HTR-8/SVneo (cell line): ENCODE results near the gene HIP1R.
A peak's percentile ranks its signal among the peaks of the same experiment; 100 is the strongest.
"Not testable (repeated sequence)": the region's sequence is repeated elsewhere in the genome, so short reads cannot be mapped to it uniquely, and the experiment has no call there.

Experiments
- DNase-seq: peaks from one replicate; pipeline ENCODE4 v3.0.0; 2011; ENCODE audit warnings: low spot score, mixed read lengths; ENCODE audit not compliant: insufficient read length
- FAIRE-seq: peaks from 2 replicates; lab custom pipeline; 2011; peaks lifted over from hg19 to GRCh38; lab: Jason Lieb, UNC

HIP1R gene

GRCh38 chr12:122888232-122888752, 53.0 kb downstream of the HIP1R start:
- DNase-seq: no peak
- no peak for FAIRE-seq

DNA sequence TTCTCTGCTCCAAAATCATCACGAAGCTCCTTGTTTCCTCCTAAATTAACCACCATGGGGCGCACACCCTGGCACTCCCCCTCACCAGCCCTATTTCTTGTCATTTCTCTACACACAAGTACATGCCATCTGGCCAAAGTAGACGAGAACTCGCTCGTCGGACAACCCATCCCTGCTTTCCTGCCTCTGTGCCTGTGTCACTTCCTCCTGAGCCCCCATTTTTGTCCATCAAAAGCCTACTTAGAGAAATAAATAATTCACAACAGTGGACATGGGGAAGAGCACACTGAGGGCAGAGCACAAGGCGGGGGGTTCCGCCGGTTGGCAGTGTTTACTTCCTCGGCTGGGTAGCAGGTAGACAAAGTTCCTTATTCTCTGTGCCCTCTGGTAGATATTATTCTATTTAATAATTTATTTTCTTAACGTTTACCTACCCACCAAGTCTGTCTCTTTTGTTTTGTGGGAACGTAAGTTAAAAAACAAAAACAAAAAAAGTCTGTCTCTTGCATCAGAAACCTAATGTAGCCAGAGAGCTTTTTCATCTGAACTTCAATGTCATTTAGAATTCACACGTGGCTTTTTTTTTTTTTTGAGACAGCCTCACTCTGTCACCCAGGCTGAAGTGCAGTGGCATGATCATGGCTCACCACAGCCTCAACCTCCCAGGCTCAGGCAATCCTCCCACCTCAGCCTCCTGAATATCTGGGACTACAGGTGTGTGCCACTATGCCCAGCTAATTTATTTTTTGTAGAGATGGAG, 54.7 kb downstream of the HIP1R start:
- no peak for FAIRE-seq
- DNase-seq: no peak

DNA sequence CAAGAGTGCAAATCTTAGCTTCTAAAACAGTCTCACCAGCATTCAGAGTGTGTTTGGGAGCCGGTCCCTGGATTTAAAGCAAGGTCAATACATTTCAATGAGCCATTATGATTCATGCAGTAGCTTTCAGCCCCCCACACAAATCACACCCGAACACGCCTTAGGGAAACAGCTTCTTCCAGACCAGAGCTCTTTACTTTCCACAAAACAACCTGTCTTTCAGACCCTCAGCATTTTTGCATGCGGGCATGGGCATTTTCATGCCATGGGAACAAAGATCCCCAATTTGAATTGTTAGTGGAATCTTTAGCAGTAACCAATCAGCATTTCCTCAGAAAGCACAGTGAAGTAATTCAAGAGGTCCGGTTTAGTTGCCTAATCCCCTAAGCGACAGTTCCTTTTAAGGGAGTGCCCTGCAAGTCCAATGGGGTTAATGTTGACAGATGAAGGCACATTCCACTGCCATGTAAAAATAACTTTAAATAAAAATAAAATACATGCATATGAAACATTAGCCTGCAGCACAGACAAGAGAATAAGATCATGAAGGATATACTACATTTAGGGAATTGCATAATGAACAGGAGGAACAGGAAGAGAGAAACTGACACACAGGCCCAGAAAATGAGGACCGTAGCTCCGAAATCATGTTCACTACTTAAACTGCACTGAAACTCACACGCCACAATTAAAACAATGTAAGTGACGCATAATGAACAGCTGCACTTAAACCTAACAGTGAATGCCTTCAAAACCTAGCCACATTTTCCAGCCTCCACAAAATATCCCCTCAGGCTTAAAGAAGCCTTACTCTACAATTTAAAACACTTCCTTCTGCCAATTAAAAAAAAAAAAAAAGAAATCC, 56.6 kb downstream of the HIP1R start:
- DNase-seq (no peak), FAIRE-seq (no peak)

DNA sequence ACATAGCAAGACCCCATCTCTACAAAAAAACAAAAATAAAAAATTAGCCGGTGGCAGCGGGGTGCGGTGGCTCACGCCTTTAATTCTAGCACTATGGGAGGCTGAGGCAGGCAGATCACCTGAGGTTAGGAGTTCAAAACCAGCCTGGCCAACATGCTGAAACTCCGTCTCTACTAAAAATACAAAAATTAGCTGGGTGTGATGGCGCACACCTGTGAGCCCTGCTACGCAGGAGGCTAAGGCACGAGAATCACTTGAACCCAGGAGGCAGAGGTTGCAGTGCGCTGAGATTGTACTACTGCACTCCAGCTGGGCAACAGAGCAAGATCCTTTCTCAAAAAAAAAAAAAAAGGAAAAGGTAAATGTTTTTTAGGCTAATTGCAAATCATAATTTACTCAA, 57.5 kb downstream of the HIP1R start:
- not testable (repeated sequence) for FAIRE-seq, DNase-seq

GRCh38 chr12:122893208-122894153, 58.2 kb downstream of the HIP1R start:
- no peak for FAIRE-seq
- DNase-seq: no peak

DNA sequence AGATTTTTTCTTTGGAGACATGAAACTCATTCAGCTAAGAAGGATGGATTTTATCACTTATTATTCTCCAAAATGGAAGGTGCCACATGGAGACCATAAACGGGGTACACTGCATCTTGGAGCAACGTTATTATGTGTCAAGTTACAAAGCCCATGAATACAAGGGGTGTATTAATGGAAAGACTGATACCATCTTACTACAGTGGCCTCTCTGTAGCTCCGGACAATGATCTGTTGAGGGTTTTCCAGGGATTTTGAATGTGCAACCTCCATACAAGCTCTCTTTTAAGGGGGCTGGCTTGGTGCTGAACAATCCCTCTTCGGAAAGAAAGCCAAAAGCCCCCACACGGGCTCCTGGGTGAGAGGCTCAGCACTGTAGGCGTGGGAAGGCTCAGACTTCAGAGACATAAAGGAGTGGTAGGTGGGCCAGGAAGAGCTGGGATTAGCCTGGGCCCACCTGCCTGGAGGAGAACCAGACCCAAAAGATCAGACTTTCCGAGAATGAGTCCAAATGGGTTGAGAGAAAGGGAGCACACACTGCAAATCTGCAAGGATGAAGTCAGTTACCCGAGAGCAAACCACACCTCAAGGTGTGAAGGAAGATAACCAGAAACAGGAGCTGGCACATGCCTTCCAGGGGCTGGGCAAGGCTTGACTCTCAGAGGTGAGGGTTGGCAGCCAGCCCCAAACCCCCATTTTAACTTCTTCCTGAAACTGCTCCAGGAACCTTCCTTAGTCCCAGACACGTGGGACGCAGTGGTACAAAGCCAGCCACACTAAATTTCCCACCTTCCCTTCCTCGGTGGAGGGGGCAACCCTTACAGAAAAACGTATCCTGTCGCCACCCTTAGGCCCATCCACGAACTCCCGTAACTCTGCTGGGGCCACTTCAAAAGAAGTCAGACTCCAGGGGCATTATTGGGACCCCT, 59.2 kb downstream of the HIP1R start:
- DNase-seq (no peak), FAIRE-seq (no peak)

DNA sequence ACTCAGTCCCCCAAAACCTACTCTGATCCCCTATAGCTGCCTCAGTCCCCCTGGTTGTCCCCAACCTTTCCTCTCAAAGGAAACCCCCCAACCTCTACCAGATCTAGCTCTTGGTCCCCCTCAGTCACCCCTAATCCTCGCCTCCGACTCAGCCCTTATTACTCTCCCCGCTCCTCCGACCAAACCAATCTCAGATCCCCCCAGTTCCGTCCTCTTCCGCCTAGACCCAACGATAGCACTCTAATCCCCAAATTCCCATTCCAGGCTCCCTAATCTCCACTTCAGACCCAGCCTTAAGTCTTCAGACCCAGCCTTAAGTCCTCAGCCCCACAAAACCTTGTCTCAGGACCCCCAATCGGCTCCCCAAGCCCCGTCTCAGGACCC, 60.1 kb downstream of the HIP1R start:
- FAIRE-seq (no peak), DNase-seq (no peak)

DNA sequence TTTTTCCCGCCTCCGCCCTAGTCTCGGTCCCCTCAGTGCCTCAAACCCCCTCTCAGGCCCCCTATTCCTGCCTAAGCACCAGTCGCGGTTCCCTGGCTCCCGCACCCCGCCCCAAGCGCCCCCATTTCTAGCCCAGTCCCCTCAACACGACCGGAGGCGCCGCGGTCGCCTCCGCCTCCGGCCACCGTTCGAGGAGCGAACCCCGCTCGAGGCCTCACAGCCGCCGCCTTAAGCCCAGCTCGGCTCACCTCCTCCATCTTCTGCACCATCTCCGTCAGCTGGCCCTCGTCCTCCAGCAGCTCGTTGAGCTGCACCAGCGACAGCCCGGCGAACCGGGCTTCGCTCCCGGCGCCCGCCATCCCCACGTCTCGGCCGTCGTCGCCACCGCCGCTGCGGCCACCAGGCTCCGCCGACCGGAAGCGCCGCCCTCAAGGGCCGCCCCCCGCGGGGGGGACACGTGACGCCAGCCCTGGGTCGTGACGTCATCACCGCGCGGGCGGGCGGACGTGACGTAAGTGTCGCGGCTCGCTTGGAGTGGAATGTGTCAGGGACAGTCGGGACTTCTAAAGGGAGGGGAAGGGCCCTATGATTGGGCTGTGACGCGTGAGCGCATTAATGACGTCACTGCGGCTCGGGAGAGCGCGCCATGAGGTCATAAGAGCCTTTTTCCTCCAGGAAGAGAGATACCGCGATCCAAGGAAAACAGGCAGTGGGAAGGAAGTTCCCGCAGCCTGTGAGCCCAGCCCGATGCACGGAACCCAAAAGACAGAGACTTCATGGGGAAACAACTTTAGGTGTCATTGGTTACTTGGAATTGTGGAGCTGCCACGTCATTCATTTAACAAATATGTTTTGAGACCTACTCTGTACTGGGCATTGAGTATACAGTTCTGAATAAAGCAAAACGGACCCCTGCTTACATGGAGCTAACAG, 60.7 kb downstream of the HIP1R start, which contains the start of gene VPS37B:
Gene VPS37B, minus strand, starts transcription at position 421 of the 933 bp plus-strand sequence. Its CDS starts 62 bp downstream, at position 359.
- peak; percentile 85 for DNase-seq
- FAIRE-seq: peak; percentile 96

GRCh38 chr12:122896662-122897061, 61.4 kb downstream of the HIP1R start:
- no peak for FAIRE-seq
- DNase-seq: no peak

- no peak for DNase-seq
- no peak for FAIRE-seq
Observed at GRCh38 chr12:122899887-122900286, 64.6 kb downstream of the HIP1R start.

DNA sequence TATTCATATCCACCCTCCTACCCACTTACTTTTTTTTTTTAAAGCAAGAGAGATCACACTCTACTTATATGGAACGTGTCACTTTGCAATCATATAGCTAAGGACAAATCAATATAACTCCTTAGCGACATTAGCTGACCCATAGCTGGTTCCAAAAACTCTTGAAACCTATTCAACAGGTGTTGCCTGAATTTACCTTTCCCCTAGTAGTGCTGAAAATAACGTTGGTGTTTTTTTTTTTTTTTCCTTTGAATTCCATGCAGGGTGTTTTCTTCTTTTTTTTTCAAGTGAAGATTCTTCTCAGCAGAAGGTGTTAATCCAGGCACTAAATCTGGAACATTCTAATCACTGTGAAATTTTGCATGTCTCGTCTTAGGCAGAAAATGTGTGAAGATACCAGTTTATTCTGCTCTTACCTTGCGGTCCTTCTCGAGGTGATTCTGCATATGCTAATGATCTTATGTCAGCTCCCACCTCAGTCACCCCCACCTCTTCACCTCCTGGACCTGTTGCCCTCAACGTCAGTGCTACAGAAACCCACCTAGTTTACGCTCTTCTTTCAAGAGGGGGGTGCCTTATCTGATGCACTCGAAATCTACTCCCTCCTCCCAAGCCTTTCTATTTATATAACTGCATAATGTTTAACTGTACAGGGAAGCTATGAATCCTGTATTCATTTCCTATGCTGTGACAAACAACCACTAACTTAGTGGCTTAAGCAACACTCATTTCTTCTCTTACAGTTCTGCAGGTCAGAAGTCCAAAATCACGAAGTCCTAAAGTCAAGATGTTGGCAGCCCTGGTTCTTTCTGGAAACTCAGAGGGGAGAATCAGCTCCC, 67.8 kb downstream of the HIP1R start:
- no peak for FAIRE-seq
- DNase-seq: no peak

DNA sequence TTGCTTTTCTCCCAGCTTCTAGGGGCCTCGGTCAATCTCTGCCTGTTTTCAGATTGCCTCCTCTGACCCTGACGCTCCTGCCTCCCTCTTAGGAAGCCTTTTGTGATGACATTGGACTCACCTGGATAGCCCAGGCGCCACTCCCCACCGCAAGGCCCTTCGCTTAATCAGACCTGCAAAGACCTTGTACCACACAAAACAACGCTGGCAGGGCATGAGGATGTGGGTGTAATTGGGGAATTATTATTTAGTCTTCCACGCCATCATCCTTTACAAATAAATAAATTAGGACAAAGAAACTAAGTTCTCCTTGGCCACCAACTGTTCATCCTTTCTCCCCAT, 68.4 kb downstream of the HIP1R start:
- FAIRE-seq: no peak

GRCh38 chr12:122905258-122905657, 70.0 kb downstream of the HIP1R start:
- FAIRE-seq, DNase-seq: not testable (repeated sequence)

More for the DNA sequence above, 68.4 kb downstream of the HIP1R start:
- no peak for DNase-seq

DNA sequence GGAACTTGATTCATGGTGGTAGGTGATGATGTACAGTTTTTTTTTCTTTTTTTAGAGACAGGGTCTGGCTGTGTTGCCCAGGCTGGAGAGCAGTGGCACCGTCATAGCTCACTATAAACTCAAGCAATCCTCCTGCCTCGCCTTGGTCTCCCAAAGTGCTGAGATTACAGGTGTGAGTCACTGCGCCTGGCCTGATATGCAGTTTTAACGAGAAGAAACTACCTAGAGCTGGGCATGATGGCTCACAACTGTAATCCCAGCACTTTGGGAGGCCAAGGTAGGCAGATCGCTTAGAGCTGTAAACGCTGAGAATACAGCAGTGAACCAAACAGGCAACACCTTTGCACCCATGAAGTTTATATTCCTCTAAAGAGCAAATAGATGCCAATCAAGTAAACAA, 73.7 kb downstream of the HIP1R start:
- DNase-seq (no peak), FAIRE-seq (no peak)

DNA sequence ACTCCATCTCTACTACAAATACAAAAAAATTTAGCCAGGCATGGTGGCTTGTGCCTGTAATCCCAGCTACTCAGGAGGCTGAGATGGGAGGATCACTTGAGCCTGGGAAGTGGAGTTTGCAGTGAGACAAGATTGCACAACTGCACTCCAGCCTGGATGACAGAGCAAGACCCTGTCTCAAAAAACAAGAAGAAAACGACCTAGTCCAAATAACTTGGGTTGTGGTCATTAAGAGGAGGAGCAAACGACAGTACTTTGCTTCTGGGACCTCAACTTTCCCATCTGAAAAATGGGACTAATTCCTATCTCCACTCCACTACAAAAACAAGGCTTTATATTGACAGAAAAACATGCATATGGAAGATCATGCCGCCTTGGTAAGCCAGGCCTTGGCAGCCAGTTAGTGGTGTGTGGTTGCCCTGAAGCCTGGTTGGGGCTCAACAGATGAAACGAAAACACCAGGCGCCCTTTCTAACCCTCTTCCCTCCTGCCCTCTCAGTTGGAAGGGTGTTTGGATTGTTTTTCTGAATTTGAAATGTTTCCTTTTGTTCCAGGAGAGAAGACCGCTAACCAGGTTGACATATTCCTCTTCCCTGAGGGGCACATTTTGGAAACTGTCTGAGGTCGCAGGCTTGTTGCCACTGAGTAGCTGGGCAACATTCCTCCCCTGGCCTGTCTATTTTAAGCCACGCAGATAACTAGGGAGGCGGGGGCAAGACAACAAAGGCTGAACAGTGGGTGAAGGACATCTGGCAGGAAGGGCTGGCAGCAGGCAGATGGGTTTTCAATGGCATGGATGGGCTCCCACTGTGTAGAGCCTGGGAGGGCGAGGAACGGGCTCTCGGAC, 74.4 kb downstream of the HIP1R start:
- DNase-seq (no peak), FAIRE-seq (no peak)
